H1 (cell line): ENCODE measurements around the gene ANAPC10. TPM values are rescaled to one million over a fixed set of nuclear protein-coding genes. Genes with fewer than 3 reads are reported as not detected.

Experiments
- CTCF ChIA-PET: fragments of 300-600 bp; sonication (Branson Sonifier 250); formaldehyde crosslinking; loops from one replicate; lab custom pipeline; 2021; ENCODE audit not compliant: partially characterized antibody; lab: Charles Lee
- POLR2A ChIA-PET: fragments of 300-600 bp; sonication (Branson Sonifier 250); formaldehyde crosslinking; loops from one replicate; lab custom pipeline; 2021; ENCODE audit warnings: inconsistent platforms; ENCODE audit not compliant: partially characterized antibody; lab: Charles Lee
- DNase-seq, 2 experiments: peaks; one replicate each; pipeline versions ENCODE4 v3.0.0 to v3.0.0-alpha.2; 2010 to 2022; ENCODE audit warnings: low spot score in 2 of 2, low read depth in 1 of 2, mixed read lengths in 1 of 2
- FAIRE-seq: peaks from 2 replicates; lab custom pipeline; 2011; peaks lifted over from hg19 to GRCh38; lab: Jason Lieb, UNC
- H2AFZ ChIP-seq: 2 replicates; pipeline ENCODE4 v1.8.1; 2012; ENCODE audit warnings: low read length, inconsistent platforms
- H2AK5ac ChIP-seq: 2 replicates; pipeline ENCODE4 v1.6.1; 2013; ENCODE audit warnings: low read depth, low read length
- H2BK120ac ChIP-seq: replicated peaks from 2 replicates; pipeline ENCODE3; 2013; ENCODE audit warnings: low read depth, low read length, inconsistent platforms
- H2BK12ac ChIP-seq: 2 replicates; pipeline ENCODE4 v1.6.1; 2013; ENCODE audit warnings: low read depth, low read length
- H2BK15ac ChIP-seq: 2 replicates; pipeline ENCODE4 v1.6.1; 2013; ENCODE audit warnings: low read length
- H2BK20ac ChIP-seq: 2 replicates; pipeline ENCODE4 v1.6.1; 2013; ENCODE audit warnings: low read length
- H2BK5ac ChIP-seq: 2 replicates; pipeline ENCODE4 v1.6.1; 2013; ENCODE audit warnings: low read depth, low read length
- H3K14ac ChIP-seq: 2 replicates; pipeline ENCODE4 v1.6.1; 2013; ENCODE audit warnings: inconsistent platforms; ENCODE audit not compliant: insufficient read length
- H3K18ac ChIP-seq: 2 replicates; pipeline ENCODE4 v1.6.1; 2013; ENCODE audit warnings: low read length; ENCODE audit errors: extremely low read depth
- H3K23ac ChIP-seq: 2 replicates; pipeline ENCODE4 v1.6.1; 2013; ENCODE audit warnings: inconsistent platforms; ENCODE audit not compliant: insufficient read length
- H3K23me2 ChIP-seq: 2 replicates; pipeline ENCODE4 v1.6.1; 2013; ENCODE audit warnings: low read depth, low read length
- H3K27ac ChIP-seq: 2 replicates; pipeline ENCODE4 v1.6.1; 2011; ENCODE audit warnings: low read depth, low read length, inconsistent platforms
- H3K27me3 ChIP-seq, 4 experiments: replicated peaks in 1 of 4; 1 replicate in 1 of 4; 2 replicates in 3 of 4; pipeline versions ENCODE4 v1.6.1 to v1.8.1; 2011 to 2013; ENCODE audit warnings: low read length in 3 of 4, mild to moderate bottlenecking in 3 of 4, inconsistent platforms in 2 of 4, mixed read lengths in 2 of 4, moderate library complexity in 1 of 4; ENCODE audit not compliant: control insufficient read depth in 3 of 4, insufficient read depth in 3 of 4; ENCODE audit errors: extremely low read depth in 1 of 4
- H3K36me3 ChIP-seq, 4 experiments: 2 replicates each; pipeline versions ENCODE4 v1.6.1 to v1.8.1; 2011 to 2013; ENCODE audit warnings: mild to moderate bottlenecking in 4 of 4, low read length in 3 of 4, moderate library complexity in 2 of 4, control low read depth in 1 of 4, inconsistent platforms in 1 of 4; ENCODE audit not compliant: insufficient read depth in 4 of 4, control insufficient read depth in 2 of 4
- H3K4ac ChIP-seq: replicated peaks from 2 replicates; pipeline ENCODE3; 2013; ENCODE audit warnings: low read length, low read depth, mixed read lengths, inconsistent platforms; ENCODE audit not compliant: insufficient read length
- H3K4me1 ChIP-seq, 4 experiments: replicated peaks in 1 of 4; 1 replicate in 1 of 4; 2 replicates in 3 of 4; pipeline versions ENCODE4 v1.6.1 to v1.8.1; 2011 to 2013; ENCODE audit warnings: low read length in 3 of 4, inconsistent platforms in 2 of 4, mixed read lengths in 1 of 4; ENCODE audit not compliant: insufficient read depth in 4 of 4, control insufficient read depth in 3 of 4
- H3K4me2 ChIP-seq, 2 experiments: 2 replicates each; pipeline versions ENCODE4 v1.6.1 to v1.8.1; 2011 to 2013; ENCODE audit warnings: low read depth in 2 of 2, low read length in 2 of 2, control low read depth in 1 of 2, inconsistent platforms in 1 of 2, mild to moderate bottlenecking in 1 of 2; ENCODE audit not compliant: insufficient read depth in 1 of 2
- H3K4me3 ChIP-seq, 4 experiments: fragments of 200-600, 300-600 bp in 1 of 4; sonication (generic), shearing (Covaris generic), sonication (Bioruptor Twin) in 1 of 4; 2 replicates each; pipeline versions ENCODE4 v1.5.1 to v1.8.1; 2011 to 2016; ENCODE audit warnings: low read length in 4 of 4, low read depth in 3 of 4, control low read depth in 2 of 4, inconsistent platforms in 2 of 4, mild to moderate bottlenecking in 2 of 4, mixed read lengths in 1 of 4, moderate library complexity in 1 of 4; ENCODE audit not compliant: insufficient read depth in 2 of 4; ENCODE audit errors: extremely low read depth in 1 of 4
- H3K56ac ChIP-seq: replicated peaks from 2 replicates; pipeline ENCODE3; 2013; ENCODE audit warnings: low read depth, mild to moderate bottlenecking, mixed read lengths, low read length, inconsistent platforms; ENCODE audit not compliant: insufficient read length
- H3K79me1 ChIP-seq: 2 replicates; pipeline ENCODE4 v1.6.1; 2013; ENCODE audit warnings: low read depth, low read length, control low read depth
- H3K79me2 ChIP-seq, 2 experiments: 2 replicates each; pipeline versions ENCODE4 v1.6.1 to v1.8.1; 2012 to 2013; ENCODE audit warnings: low read length in 2 of 2, mild to moderate bottlenecking in 2 of 2, inconsistent platforms in 1 of 2; ENCODE audit not compliant: insufficient read depth in 2 of 2, control insufficient read depth in 1 of 2
- H3K9ac ChIP-seq, 4 experiments: replicated peaks in 1 of 4; 1 replicate in 1 of 4; 2 replicates in 3 of 4; pipeline versions ENCODE4 v1.6.1 to v1.8.1; 2011 to 2013; ENCODE audit warnings: low read depth in 3 of 4, low read length in 3 of 4, control low read depth in 2 of 4, mild to moderate bottlenecking in 2 of 4, moderate library complexity in 2 of 4, inconsistent platforms in 1 of 4; ENCODE audit errors: extremely low read depth in 1 of 4
- H3K9me3 ChIP-seq, 2 experiments: 2 replicates each; pipeline versions ENCODE4 v1.6.1 to v1.8.1; 2012 to 2013; ENCODE audit warnings: mild to moderate bottlenecking in 2 of 2, moderate library complexity in 2 of 2, control low read depth in 1 of 2, inconsistent platforms in 1 of 2, low read depth in 1 of 2, low read length in 1 of 2, mixed read lengths in 1 of 2; ENCODE audit not compliant: insufficient read depth in 2 of 2
- H4K20me1 ChIP-seq, 2 experiments: replicated peaks in 1 of 2; 2 replicates each; pipeline versions ENCODE3 to v1.8.1; 2011 to 2013; ENCODE audit warnings: inconsistent platforms in 2 of 2, low read length in 2 of 2, mild to moderate bottlenecking in 1 of 2; ENCODE audit not compliant: insufficient read depth in 2 of 2, control insufficient read depth in 1 of 2
- H4K5ac ChIP-seq: 2 replicates; pipeline ENCODE4 v1.6.1; 2013; ENCODE audit warnings: low read length, low read depth, mixed read lengths, inconsistent platforms; ENCODE audit not compliant: insufficient read length
- H4K8ac ChIP-seq: 2 replicates; pipeline ENCODE4 v1.8.0; 2013; ENCODE audit warnings: mild to moderate bottlenecking, moderate library complexity, low read length, inconsistent platforms; ENCODE audit not compliant: insufficient read depth; ENCODE audit errors: extremely low read depth
- H4K91ac ChIP-seq: replicated peaks from 2 replicates; pipeline ENCODE3; 2013; ENCODE audit warnings: low read length, mixed read lengths, inconsistent platforms; ENCODE audit not compliant: insufficient read length
- CHD1 ChIP-seq: IDR thresholded peaks from 2 replicates; pipeline ENCODE4 v1.6.1; 2012; ENCODE audit warnings: low read depth, low read length, improper control_type of control experiment
- CTBP2 ChIP-seq: IDR thresholded peaks from 2 replicates; pipeline ENCODE4 v1.7.0; 2011; ENCODE audit warnings: borderline replicate concordance, mild to moderate bottlenecking, moderate library complexity, mixed read lengths, low read length; ENCODE audit not compliant: insufficient read depth, insufficient read length
- WGBS, 2 experiments: shearing (Covaris generic) in 1 of 2; methylation state at CpG; one replicate each; pipeline versions ENCODE4 v1.1.6 to v1.1.7; 2013 to 2015; ENCODE audit warnings: low lambda C conversion rate in 2 of 2, mixed read lengths in 2 of 2, inconsistent platforms in 1 of 2, low coverage in 1 of 2, missing lambda C conversion rate in 1 of 2; ENCODE audit not compliant: insufficient replicate concordance in 2 of 2, insufficient coverage in 1 of 2, insufficient read length in 1 of 2; ENCODE audit errors: extremely low coverage in 1 of 2, missing lambda C conversion rate in 1 of 2; 5-methylcytosine and 5-hydroxymethylcytosine counted together
- polyA plus RNA-seq, 7 experiments: library from polyadenylated mRNA; depleted of rRNA in 3 of 7; stranded (reverse) in 5 of 7; unstranded in 2 of 7; fragments of >200 nt in 5 of 7; fragments of 200-250 nt in 2 of 7; gene quantifications; 1 replicate in 5 of 7; 2 replicates in 1 of 7; 4 replicates in 1 of 7; pipeline versions ENCODE4 v1.2.1 to v1.2.3, GENCODE V29; 2011 to 2013; ENCODE audit warnings: missing spikeins in 2 of 7, mixed read lengths in 2 of 7
- total RNA-seq: library from RNA; stranded (reverse); fragmentation: NEBNext Ultra II Directional; extraction: Animal tissue kit (Norgen Biotek cat#: 25700); gene quantifications from 2 replicates; pipeline ENCODE4 v1.2.1, GENCODE V29; 2021

The ANAPC10 gene
- total and polyA plus RNA-seq, 2 of the 8 experiments (the other 6 are each of a cell fraction or from before 2014, with no cell fraction given): 17.6 to 23.3 TPM

GRCh38 chr4:145093638-145094037 lies 4.4 kb downstream of the ANAPC10 start:
- Histone ChIP-seq H3K14ac (no peak overlapping the region), H3K79me1 (peaks cover 2% of the 10 kb centered on the region; the same call in 1 of the 2 replicates), H3K18ac (no peak overlapping the region), H2AK5ac (no peak overlapping the region), H2BK15ac (no peak overlapping the region), H3K27ac (no peak overlapping the region), H4K91ac (no peak overlapping the region), H2BK120ac (no peak overlapping the region), H3K9me3 (no peaks in the 10 kb centered on the region; a peak in 1 of 4 replicates), H2BK12ac (no peak overlapping the region), H4K20me1 (peaks cover 1 to 5% of the 10 kb centered on the region in 2 experiments), H3K27me3 (no peaks in the 10 kb centered on the region), H3K36me3 (peaks cover 3 to 45% (median 15%) of the 10 kb centered on the region in 4 experiments), H4K5ac (no peak overlapping the region), H3K4me2 (no peak overlapping the region), H2AFZ (no peak overlapping the region), H3K9ac (no peak overlapping the region), H4K8ac (no peak overlapping the region), H3K4me1 (peaks cover 0 to 6% (median 1%) of the 10 kb centered on the region in 4 experiments; a peak in 2 of 7 replicates), H3K4me3 (no peak overlapping the region), H3K56ac (no peak overlapping the region), H3K4ac (no peak overlapping the region), H3K23me2 (no peaks in the 10 kb centered on the region), H3K79me2 (peaks cover 8 to 76% of the 10 kb centered on the region in 2 experiments), H3K23ac (no peak overlapping the region), H2BK20ac (no peak overlapping the region), H2BK5ac (no peak overlapping the region)
- no peak for FAIRE-seq
- TF ChIP-seq CTBP2 (no peak), CHD1 (no peak)
- ChIA-PET POLR2A (interaction anchor here (1.0 kb wide), 1 partner anchor 38 kb away, joined by 4 read pairs; no protein-coding TSS in a partner anchor), CTCF (interaction anchor here (0.6 to 0.7 kb wide), 2 partner anchors 425 to 798 kb away, joined by 3 to 5 read pairs; no protein-coding TSS in a partner anchor)
- 93% methylated on average over 2 of the region's 2 CpGs; no CpG with 5 or more reads in 1 of the 2 experiments for WGBS, 2 experiments
- DNase-seq: no peak
